IPS-20b (cell line): Measurements from ENCODE around the gene CABLES1.

Experiments used
- H3K27ac ChIP-seq: one replicate; pipeline ENCODE4 v1.5.1; 2013; ENCODE audit warnings: low read length
- H3K27me3 ChIP-seq: 2 replicates; pipeline ENCODE4 v1.6.1; 2013; ENCODE audit warnings: mild to moderate bottlenecking, low read length, inconsistent platforms; ENCODE audit not compliant: insufficient read depth
- H3K36me3 ChIP-seq: 2 replicates; pipeline ENCODE4 v1.6.1; 2013; ENCODE audit warnings: low read depth, mild to moderate bottlenecking, inconsistent platforms, low read length, moderate library complexity; ENCODE audit not compliant: insufficient read depth
- H3K4me1 ChIP-seq: 2 replicates; pipeline ENCODE4 v1.6.1; 2013; ENCODE audit warnings: mild to moderate bottlenecking, control low read depth, inconsistent platforms, low read length, moderate library complexity; ENCODE audit not compliant: insufficient read depth
- H3K4me3 ChIP-seq: 2 replicates; pipeline ENCODE4 v1.5.1; 2013; ENCODE audit warnings: mild to moderate bottlenecking, low read length, inconsistent platforms
- H3K9ac ChIP-seq: 2 replicates; pipeline ENCODE4 v1.6.1; 2013; ENCODE audit warnings: low read depth, mild to moderate bottlenecking, inconsistent platforms, low read length, moderate library complexity
- H3K9me3 ChIP-seq: 2 replicates; pipeline ENCODE4 v1.6.1; 2013; ENCODE audit warnings: mild to moderate bottlenecking, low read depth, low read length, inconsistent platforms; ENCODE audit not compliant: insufficient read depth

The CABLES1 gene

DNA sequence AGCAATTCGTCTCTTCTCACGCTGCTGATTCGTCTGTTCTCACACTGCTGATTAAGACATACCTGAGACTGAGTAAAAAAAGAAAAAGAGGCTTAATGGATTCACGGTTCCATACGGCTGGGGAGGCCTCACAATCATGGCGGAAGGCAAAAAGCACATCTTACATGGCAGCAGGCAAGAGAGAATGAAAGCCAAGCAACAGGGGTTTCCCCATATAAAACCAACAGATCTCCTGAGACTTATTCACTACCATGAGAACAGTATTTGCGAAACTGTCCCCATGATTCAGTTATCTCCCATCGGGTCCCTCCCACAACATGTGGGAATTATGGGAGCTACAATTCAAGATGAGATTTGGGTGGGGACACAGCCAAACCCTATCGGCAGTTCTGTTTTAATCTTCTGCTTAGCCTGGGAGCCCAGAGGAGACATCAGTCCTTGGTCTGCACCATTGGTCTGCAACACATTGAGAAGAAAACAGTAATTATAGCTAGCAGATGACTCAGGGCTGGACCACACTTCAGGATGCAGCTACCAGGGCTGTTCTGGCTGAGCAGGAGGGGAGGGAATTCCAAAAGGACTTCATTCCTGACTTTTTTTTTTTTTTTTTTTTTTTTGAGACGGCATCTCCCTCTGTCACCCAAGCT is 69.4 kb downstream of the CABLES1 start:
- Histone ChIP-seq H3K36me3 (peaks cover 15% of the 10 kb centered on the region), H3K27ac (no peak overlapping the region), H3K27me3 (no peaks in the 10 kb centered on the region), H3K9me3 (no peaks in the 10 kb centered on the region), H3K9ac (no peak overlapping the region), H3K4me3 (no peak overlapping the region), H3K4me1 (no peaks in the 10 kb centered on the region)

DNA sequence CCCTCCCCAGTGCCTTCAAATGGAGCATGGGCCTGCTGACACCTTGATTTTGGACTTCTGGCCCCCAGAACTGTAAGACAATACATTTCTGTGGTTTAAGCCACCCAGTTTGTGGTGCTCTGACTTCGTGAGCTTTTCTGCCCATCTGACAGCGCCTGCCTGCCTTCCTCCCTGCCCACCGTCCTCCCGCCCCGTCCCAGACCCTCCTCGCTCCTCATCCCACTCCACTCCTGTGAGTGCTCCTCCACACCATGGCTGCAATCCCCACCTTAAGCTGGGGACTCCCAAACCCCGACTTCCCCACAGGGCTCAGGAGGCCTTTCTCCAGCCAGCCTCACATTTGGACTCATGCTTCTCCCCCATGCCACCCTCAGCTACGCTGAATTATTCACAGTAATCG is 70.7 kb downstream of the CABLES1 start:
- Histone ChIP-seq H3K36me3 (peaks cover 21% of the 10 kb centered on the region), H3K4me1 (no peaks in the 10 kb centered on the region), H3K4me3 (no peak overlapping the region), H3K27me3 (no peaks in the 10 kb centered on the region), H3K9me3 (no peaks in the 10 kb centered on the region), H3K27ac (no peak overlapping the region), H3K9ac (no peak overlapping the region)

DNA sequence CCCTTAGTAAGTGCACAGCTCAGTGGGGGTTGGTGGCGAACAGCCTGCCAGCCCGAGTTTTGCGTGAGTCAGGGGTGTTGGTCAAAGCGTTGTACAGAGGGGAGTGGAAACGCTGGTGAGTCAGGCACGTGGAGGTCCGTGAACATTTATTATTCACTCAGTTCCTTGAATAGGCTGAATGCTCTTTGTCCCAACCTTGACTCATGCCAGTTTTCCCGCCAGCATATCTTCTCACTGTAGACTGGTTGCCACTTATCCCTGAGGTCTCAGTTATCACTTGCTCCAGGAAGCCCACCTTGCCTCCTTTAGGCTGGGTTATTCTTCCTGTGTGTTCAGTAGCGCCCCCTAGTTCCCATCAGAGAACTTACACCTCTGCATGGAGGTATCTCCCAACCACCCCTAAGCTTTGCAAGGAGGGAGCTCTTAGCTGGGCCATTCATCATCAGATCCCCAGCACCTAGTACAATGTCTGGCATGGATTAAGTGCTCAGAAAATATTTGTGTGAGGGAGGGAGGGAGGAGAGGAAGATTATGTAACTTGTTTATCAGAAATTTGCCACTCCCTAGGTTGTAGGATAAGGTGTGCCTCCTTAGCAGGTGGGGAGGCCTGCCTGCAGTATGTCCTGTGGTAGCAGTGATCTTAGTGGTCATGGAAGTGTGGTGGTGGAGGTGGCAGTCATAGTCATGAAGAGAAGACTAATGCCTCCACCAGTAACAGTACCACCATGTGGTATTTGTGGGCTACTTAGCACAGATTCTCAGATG is 72.1 kb downstream of the CABLES1 start:
- no peaks in the 10 kb centered on the region for H3K27me3 ChIP-seq
- no peak overlapping the region for H3K27ac ChIP-seq
- no peaks in the 10 kb centered on the region for H3K9me3 ChIP-seq
- H3K4me3 ChIP-seq, result no peak overlapping the region
- peaks cover 24% of the 10 kb centered on the region for H3K36me3 ChIP-seq
- no peak overlapping the region for H3K9ac ChIP-seq
- no peaks in the 10 kb centered on the region for H3K4me1 ChIP-seq

DNA sequence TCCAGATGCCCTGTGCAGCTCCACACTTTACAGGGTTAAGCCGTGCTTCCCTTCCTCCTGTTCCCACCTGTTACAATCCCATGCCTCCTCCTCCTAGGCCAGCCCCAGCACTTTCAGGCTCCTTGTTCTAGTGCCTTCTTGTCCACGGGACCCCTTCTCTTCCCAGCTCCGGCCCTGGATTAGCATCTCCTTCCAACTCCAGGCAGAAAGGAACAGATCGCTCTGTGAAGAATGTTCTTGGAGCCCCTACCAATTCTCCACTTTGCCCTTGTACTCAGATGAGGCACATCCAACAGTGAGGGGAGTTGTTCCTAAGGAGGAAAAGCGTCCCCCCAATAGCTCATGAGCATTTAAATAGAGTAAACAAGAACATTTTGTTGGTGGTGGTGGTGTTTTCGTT is 72.7 kb downstream of the CABLES1 start:
- Histone ChIP-seq H3K9ac (no peak overlapping the region), H3K4me1 (no peaks in the 10 kb centered on the region), H3K27ac (no peak overlapping the region), H3K4me3 (no peak overlapping the region), H3K27me3 (no peaks in the 10 kb centered on the region), H3K36me3 (peaks cover 24% of the 10 kb centered on the region), H3K9me3 (no peaks in the 10 kb centered on the region)

DNA sequence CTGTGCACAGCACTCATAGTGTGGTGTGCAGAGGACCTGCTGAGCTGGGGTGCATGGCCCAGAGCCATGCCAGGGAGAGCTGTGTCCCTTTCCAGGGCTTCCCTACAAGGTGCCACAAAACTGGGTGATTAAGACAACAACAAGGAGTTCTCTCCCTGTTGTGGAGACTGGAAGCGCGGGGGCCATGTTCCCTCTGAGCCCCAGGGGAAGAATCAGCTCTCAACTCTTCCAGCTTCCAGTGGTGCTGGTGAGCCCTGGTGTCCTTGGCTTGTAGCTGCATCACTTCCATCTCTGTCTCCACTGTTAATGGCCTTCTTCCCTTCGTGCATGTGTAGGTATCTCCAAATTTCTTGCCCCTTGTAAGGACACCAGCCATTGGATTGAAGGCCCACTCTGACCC is 73.3 kb downstream of the CABLES1 start:
- H3K4me1 ChIP-seq, result no peaks in the 10 kb centered on the region
- no peak overlapping the region for H3K27ac ChIP-seq
- peaks cover 24% of the 10 kb centered on the region for H3K36me3 ChIP-seq
- H3K9ac ChIP-seq, result no peak overlapping the region
- no peaks in the 10 kb centered on the region for H3K27me3 ChIP-seq
- H3K4me3 ChIP-seq, result no peak overlapping the region
- no peaks in the 10 kb centered on the region for H3K9me3 ChIP-seq

DNA sequence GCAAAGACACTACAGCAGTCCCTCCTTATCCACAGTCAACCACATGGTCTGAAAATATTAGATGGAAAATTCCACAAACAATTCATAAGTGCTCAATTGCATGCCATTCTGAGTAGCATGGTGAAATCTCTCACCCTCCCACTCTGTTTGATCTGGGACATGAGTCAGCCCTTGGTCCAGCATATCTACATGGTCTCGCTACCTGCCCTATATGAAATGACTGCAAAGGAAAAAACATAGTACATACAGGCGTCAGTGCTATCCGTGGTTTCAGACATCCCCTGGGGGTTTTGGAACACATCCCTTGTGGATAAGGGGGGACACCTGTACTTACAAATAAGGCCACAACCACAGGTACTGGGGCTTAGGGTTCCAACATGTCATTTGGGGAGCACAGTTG is 73.7 kb downstream of the CABLES1 start:
- H3K9ac ChIP-seq, result no peak overlapping the region
- no peaks in the 10 kb centered on the region for H3K27me3 ChIP-seq
- H3K4me3 ChIP-seq, result no peak overlapping the region
- H3K27ac ChIP-seq, result no peak overlapping the region
- peaks cover 28% of the 10 kb centered on the region for H3K36me3 ChIP-seq
- H3K9me3 ChIP-seq, result no peaks in the 10 kb centered on the region
- H3K4me1 ChIP-seq, result no peaks in the 10 kb centered on the region

DNA sequence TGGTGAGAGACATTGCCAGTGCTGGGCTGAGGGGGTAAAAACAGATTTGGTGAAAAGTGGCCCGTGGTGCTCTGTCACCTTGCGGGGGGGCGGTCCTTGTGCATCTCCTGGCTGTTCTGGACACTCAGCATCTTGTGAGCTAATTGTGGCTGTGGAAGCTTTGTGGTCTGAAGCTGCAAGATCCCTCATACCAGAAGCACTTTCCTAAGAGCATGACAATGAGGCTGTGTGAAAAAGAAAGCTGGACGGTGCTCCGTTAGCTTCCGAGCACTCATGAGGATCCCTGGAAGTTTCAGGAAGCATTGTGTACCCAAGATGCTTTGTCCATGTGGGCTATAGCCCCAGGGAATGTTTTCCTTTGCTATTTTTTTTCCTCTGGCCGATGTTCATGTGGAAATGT is 74.5 kb downstream of the CABLES1 start:
- H3K4me3 ChIP-seq, result no peak overlapping the region
- no peak overlapping the region for H3K27ac ChIP-seq
- no peaks in the 10 kb centered on the region for H3K27me3 ChIP-seq
- H3K4me1 ChIP-seq, result no peaks in the 10 kb centered on the region
- H3K9ac ChIP-seq, result no peak overlapping the region
- peaks cover 31% of the 10 kb centered on the region for H3K36me3 ChIP-seq
- H3K9me3 ChIP-seq, result no peaks in the 10 kb centered on the region

DNA sequence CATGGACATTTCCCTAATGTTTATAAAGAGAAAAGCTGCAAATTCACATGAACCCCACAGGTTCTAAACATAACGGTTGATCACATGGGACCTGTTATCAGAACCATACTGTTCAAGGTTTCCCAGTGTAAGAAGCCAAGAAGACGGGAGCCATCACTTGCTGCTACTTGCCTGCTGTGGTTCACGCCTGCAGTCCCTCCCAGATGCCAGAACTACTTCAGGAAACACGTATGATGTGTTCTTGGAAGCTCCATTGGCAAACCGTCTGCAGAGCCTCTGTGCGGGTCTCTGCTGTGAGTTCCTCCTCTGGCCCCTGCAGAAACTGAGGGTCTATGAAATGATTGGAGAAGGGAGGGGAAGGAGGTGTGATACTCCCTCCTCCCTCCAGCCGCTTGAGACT is 75.2 kb downstream of the CABLES1 start:
- H3K4me3 ChIP-seq, result no peak overlapping the region
- H3K27me3 ChIP-seq, result no peaks in the 10 kb centered on the region
- H3K36me3 ChIP-seq, result peaks cover 38% of the 10 kb centered on the region
- no peak overlapping the region for H3K9ac ChIP-seq
- H3K27ac ChIP-seq, result no peak overlapping the region
- no peaks in the 10 kb centered on the region for H3K9me3 ChIP-seq
- no peaks in the 10 kb centered on the region for H3K4me1 ChIP-seq

DNA sequence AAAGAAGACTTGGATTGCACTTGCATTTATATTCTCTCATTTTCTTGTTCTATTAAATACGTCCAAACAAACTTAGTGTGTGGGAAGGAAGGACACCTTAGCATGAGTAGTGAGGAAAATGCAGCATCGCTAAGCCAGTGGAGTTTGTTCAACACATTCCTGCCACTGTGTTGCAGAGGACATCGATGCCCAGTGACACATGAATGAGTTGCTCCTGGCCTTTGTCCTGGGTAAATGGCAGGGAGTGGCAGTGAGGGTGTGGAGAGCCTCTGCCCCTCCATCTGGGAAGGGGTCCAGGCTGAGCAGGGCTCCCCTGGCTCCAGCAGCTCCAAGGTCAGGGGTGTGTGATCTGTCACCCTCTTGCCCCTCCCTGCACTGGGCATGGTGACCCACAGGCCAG is 75.9 kb downstream of the CABLES1 start:
- Histone ChIP-seq H3K36me3 (peaks cover 41% of the 10 kb centered on the region), H3K4me3 (no peak overlapping the region), H3K9ac (no peak overlapping the region), H3K27me3 (no peaks in the 10 kb centered on the region), H3K9me3 (no peaks in the 10 kb centered on the region), H3K27ac (no peak overlapping the region), H3K4me1 (no peaks in the 10 kb centered on the region)

DNA sequence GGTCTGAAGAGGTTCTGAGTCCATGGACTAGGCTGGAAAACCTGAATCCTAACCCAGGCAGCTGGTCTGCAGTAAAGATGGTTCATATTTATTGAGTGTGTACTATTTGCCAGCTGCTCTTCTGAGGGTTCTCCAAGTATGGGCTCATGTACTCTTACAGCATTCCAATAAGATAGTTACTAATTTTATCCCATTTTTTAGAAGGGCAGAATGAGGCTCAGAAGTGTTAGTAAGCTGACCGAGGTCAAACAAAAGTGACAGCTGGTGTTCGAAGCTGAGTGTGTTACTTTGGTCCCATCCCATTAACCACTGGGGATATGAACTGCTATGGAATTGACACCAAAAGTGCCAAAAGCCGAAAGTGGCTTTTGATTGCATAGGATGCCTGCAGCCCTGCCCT is 76.9 kb downstream of the CABLES1 start:
- no peaks in the 10 kb centered on the region for H3K4me1 ChIP-seq
- no peak overlapping the region for H3K4me3 ChIP-seq
- H3K36me3 ChIP-seq, result peaks cover 44% of the 10 kb centered on the region
- no peak overlapping the region for H3K9ac ChIP-seq
- H3K9me3 ChIP-seq, result no peaks in the 10 kb centered on the region
- no peak overlapping the region for H3K27ac ChIP-seq
- no peaks in the 10 kb centered on the region for H3K27me3 ChIP-seq

DNA sequence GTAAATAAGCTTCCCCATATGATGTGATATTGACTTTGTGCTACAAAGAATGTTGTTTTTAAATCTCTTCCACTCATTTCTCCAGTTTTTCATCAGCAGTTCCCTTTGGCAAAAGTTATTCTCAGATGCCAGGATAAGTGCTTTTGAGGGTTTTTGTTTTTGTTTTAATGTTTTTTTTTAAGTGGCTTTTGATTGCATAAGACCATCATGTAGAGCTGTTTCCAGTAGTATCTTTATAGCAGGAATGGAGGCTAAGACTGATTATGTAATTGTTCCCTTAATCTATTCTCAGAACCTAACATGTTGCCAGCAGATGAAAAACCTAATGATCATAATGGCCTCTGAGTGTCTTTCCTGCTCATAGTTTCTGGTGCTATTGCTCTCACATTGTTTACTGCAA is 77.9 kb downstream of the CABLES1 start:
- no peak overlapping the region for H3K9ac ChIP-seq
- H3K36me3 ChIP-seq, result peaks cover 45% of the 10 kb centered on the region
- no peak overlapping the region for H3K27ac ChIP-seq

DNA sequence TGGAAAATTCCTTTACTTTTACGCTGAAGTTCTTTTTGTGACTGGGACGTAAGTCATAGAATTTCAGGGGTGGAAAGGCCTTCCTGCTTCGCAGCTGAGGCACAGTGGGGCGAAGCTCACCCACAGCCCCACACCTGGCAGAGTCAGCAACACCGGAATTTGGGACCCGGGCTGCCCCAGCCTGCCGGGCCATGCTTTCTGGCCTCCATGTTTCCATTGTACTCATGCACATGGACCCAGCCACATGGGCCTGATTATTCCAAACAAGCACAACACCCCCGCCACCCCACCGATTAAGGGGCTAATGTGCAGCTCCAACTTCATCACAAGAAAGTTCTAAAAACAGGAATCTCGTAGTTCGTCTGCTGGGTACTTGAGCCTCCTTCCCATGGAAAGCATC is 82.5 kb downstream of the CABLES1 start:
- no peak overlapping the region for H3K4me3 ChIP-seq
- H3K9me3 ChIP-seq, result no peaks in the 10 kb centered on the region
- no peak overlapping the region for H3K9ac ChIP-seq
- peaks cover 39% of the 10 kb centered on the region for H3K36me3 ChIP-seq
- H3K27ac ChIP-seq, result no peak overlapping the region
- H3K4me1 ChIP-seq, result no peaks in the 10 kb centered on the region
- H3K27me3 ChIP-seq, result no peaks in the 10 kb centered on the region

More for the DNA sequence above, 77.9 kb downstream of the CABLES1 start:
- Histone ChIP-seq H3K27me3 (no peaks in the 10 kb centered on the region), H3K4me1 (no peaks in the 10 kb centered on the region), H3K9me3 (no peaks in the 10 kb centered on the region), H3K4me3 (no peak overlapping the region)
